ENCODE data around the gene RPS6KA5. TPM values are rescaled to one million over a fixed set of nuclear protein-coding genes. Genes with fewer than 3 reads are reported as not detected.
"Not testable (repeated sequence)": the region's sequence is repeated elsewhere in the genome, so short reads cannot be mapped to it uniquely, and the experiment has no call there.

The RPS6KA5 gene
- total RNA-seq, 1 donor from 2014 or later = 8.0 TPM

GRCh38 chr14:91032248-91032647 is 28.2 kb downstream of the RPS6KA5 start:
- ATAC-seq (no peak), DNase-seq (no peak)
- Histone ChIP-seq H3K36me3 (no peaks in the 10 kb centered on the region), H3K4me3 (no peak overlapping the region), H3K27me3 (no peaks in the 10 kb centered on the region), H3K9me3 (no peaks in the 10 kb centered on the region), H3K27ac (no peak overlapping the region), H3K4me1 (peaks cover 11% of the 10 kb centered on the region)
- intact Hi-C loops (cut with DNase I) = no loop called here
- TF ChIP-seq CTCF (IDR thresholded peaks at IDR 0.05) = no peak

- H3K4me1 ChIP-seq = peaks cover 11% of the 10 kb centered on the region
- ATAC-seq (no peak), DNase-seq (no peak)
- H3K9me3 ChIP-seq = no peaks in the 10 kb centered on the region
- H3K36me3 ChIP-seq = no peaks in the 10 kb centered on the region
- no peak for TF ChIP-seq CTCF (IDR thresholded peaks at IDR 0.05)
- no peak overlapping the region for H3K27ac ChIP-seq
- no peak overlapping the region for H3K4me3 ChIP-seq
- intact Hi-C loops (cut with DNase I) = no loop called here
- H3K27me3 ChIP-seq = no peaks in the 10 kb centered on the region
Observed at GRCh38 chr14:91031666-91032065, 28.8 kb downstream of the RPS6KA5 start.

GRCh38 chr14:91029456-91030217 is 30.8 kb downstream of the RPS6KA5 start:
- no peaks in the 10 kb centered on the region for H3K36me3 ChIP-seq
- intact Hi-C loops (cut with DNase I) = no loop called here
- H3K4me1 ChIP-seq = peaks cover 11% of the 10 kb centered on the region
- DNase-seq (no peak), ATAC-seq (no peak)
- no peaks in the 10 kb centered on the region for H3K27me3 ChIP-seq
- H3K9me3 ChIP-seq = no peaks in the 10 kb centered on the region
- H3K4me3 ChIP-seq = no peak overlapping the region
- no peak overlapping the region for H3K27ac ChIP-seq
- TF ChIP-seq CTCF (IDR thresholded peaks at IDR 0.05) = no peak

- no peak for ATAC-seq
- Histone ChIP-seq H3K27me3 (no peaks in the 10 kb centered on the region), H3K36me3 (no peaks in the 10 kb centered on the region), H3K27ac (no peak overlapping the region), H3K4me1 (peaks cover 11% of the 10 kb centered on the region), H3K4me3 (no peak overlapping the region), H3K9me3 (no peaks in the 10 kb centered on the region)
- no peak for TF ChIP-seq CTCF (IDR thresholded peaks at IDR 0.05)
- no peak for DNase-seq
- intact Hi-C loops (cut with DNase I) = no loop called here
Observed at GRCh38 chr14:91027561-91027960, 32.9 kb downstream of the RPS6KA5 start.

- Histone ChIP-seq H3K27ac (peak overlapping the region; percentile 88), H3K4me1 (peaks cover 10% of the 10 kb centered on the region), H3K4me3 (peak overlapping the region; percentile 54)
- H3K9me3 ChIP-seq; H3K36me3 ChIP-seq; DNase-seq; H3K27me3 ChIP-seq; intact Hi-C loops (cut with DNase I): not testable (repeated sequence)
- peak; percentile 66 for ATAC-seq
Observed at GRCh38 chr14:91022622-91023028, 37.8 kb downstream of the RPS6KA5 start.

- H3K27ac ChIP-seq = peak overlapping the region; percentile 88
- no peaks in the 10 kb centered on the region for H3K9me3 ChIP-seq
- intact Hi-C loops (cut with DNase I) = no loop called here
- no peaks in the 10 kb centered on the region for H3K27me3 ChIP-seq
- TF ChIP-seq CTCF (IDR thresholded peaks at IDR 0.05) = no peak
- peaks cover 10% of the 10 kb centered on the region for H3K4me1 ChIP-seq
- DNase-seq = no peak
- H3K36me3 ChIP-seq = no peaks in the 10 kb centered on the region
- H3K4me3 ChIP-seq = peak overlapping the region; percentile 54
- peak; percentile 32 for ATAC-seq
Observed at GRCh38 chr14:91021991-91022621, 38.3 kb downstream of the RPS6KA5 start.
